NOMO-1 treated with DMSO at 0.1 percent for 48 hours (cell line): ENCODE measurements around the gene LINC00632.
"Not testable (repeated sequence)": the region's sequence is repeated elsewhere in the genome, so short reads cannot be mapped to it uniquely, and the experiment has no call there.

Experiments used
- DNase-seq: peaks from one replicate; lab custom pipeline; 2025; ENCODE audit not compliant: unreplicated experiment; lab: John Stamatoyannopoulos, UW

LINC00632 gene

DNA sequence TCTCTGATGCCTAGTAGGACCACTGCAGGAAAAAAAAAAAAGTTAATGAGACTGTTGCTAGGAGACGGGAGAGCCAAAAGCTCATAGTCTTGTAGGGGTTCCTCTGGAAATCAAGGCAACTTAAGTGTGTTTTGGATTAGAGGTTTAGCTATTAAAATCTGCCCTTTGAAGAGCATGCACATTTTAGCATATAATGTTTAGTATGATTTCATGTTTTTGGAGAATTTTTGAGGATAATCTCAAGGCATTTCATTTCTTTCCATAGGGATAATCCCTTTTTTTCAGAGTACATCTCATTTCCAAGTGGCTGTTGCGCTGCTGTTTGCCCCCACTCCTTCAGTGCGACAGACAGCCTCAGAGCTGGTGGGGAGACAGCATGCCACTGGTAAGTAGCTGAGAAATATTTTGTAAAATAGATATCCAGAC is at the start of gene LINC00632:
LINC00632 (plus strand) TSS at position 339 of the 426 bp plus-strand sequence.
- no peak for DNase-seq

- no peak for DNase-seq
Measured at GRCh38 chrX:140661643-140662042, 47.9 kb upstream of the LINC00632 start.

- peak; percentile 6 for DNase-seq
Measured at GRCh38 chrX:140664939-140665338, 44.6 kb upstream of the LINC00632 start.

- DNase-seq: no peak
Measured at GRCh38 chrX:140672840-140673731, 36.5 kb upstream of the LINC00632 start.

DNA sequence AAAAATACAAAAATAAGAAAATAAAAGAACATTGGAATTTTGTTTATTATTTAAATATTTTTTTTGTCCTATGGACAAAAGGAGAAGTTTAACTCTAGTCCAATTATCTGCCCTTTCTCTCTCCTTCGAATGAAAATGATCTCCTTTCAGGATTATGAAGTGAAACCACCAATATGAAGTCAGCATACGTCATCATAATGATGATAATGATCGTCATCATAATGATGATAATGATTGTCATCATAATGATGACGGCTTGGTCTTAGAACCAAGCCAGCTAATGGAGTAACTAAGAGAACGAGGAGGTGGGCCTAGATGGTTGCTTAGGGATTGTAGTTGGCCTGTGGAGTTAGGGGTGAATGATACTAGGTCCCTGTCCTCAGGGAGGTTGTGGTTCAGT is 21.9 kb upstream of the LINC00632 start:
- no peak for DNase-seq

- DNase-seq: not testable (repeated sequence)
Measured at GRCh38 chrX:140691596-140691995, 18.0 kb upstream of the LINC00632 start.

- DNase-seq: no peak
Measured at GRCh38 chrX:140697618-140698017, 11.9 kb upstream of the LINC00632 start.

DNA sequence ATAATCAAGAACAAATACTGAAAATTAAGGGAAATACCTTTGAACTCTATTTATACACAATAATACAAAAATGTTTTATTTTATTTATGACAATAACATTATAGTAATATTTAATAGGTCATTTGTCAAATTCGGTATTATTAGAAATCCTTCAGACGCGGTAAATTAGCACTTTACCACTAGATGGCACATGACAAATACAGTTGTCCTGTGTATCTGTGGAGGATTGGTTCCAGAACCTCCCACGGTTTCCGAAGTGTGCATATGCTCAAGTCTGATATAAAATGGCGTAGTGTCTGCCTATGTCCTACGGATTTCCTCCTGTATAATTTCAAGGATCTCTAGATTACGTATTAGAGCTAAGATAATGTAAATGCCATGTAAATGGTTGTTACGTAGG is 8.1 kb upstream of the LINC00632 start:
- DNase-seq: no peak

DNA sequence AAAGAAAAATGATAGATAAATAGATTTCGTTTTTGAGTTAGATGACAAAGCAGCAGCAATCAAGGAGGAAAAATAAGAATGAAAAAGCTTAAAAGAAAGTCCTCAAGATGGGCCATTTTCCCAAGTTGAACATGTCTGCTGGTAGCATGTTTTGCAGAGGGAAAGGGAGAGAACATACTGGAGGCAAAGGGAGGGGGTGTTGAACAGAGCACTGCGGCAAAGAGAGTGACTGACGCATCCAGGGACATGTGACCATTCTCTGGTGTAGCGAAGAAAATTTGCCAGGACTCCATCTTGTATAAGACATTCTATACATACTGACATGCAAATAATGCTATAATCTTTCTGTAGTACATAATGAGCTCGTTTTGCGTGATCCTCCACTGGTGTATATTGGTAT is 1.2 kb downstream of the LINC00632 start:
- DNase-seq: no peak

- DNase-seq: no peak
Measured at GRCh38 chrX:140711894-140712293, 2.3 kb downstream of the LINC00632 start.

DNA sequence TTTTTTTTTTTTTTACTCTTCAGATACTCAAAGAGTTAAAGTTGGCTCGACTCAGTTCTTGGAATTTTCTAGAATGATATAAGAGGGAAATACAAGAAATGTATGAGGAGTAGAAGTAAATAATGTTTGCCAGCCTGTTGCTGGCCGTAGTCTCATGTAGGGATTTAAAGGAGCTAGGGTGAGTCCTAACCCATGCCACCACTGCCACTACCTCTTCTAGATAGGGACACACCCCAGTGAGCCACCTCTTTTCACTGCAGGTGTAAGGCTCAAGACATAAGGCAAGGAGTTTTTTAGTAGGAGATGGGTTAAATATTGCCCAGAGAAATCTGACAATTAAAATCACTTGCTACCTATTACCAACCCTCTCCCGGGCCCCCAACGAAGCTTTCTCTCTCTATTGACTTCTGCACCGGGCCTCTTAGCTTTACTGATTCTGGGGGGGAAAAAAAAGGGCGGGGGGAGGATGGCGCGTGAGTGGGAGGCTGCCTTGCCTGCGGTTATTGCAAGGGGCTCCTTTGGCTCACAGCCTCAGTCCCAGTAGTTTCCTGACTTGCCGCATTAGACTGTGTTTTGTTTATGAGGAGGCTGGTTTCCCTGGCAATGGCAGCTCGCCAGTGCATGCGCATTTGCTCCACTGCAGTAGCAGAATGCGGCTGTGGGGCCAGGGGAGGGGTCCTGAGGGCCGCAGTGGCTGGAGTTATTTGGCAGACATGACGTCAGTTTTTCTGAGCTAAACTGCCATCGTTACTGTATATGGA is 3.0 kb downstream of the LINC00632 start:
- no peak for DNase-seq

DNA sequence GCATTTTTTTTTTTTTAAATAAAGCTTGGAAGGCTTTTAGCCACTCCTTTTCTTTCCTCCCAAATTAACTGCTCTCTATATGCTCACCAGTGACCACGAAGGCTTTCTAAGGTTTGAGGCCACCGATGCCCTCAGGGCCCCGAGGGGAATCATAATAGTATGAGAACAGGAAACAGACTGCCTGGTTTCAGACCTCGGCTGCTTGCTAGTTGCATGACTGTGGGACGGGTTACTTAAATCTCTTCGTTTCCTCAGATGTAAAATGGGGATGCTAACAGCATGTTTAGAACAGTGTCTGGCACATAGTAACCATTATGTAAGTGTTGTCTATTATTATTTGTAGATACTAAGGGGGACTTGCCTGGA is 3.6 kb downstream of the LINC00632 start:
- DNase-seq: no peak

- no peak for DNase-seq
Measured at GRCh38 chrX:140715787-140716186, 6.2 kb downstream of the LINC00632 start.

DNA sequence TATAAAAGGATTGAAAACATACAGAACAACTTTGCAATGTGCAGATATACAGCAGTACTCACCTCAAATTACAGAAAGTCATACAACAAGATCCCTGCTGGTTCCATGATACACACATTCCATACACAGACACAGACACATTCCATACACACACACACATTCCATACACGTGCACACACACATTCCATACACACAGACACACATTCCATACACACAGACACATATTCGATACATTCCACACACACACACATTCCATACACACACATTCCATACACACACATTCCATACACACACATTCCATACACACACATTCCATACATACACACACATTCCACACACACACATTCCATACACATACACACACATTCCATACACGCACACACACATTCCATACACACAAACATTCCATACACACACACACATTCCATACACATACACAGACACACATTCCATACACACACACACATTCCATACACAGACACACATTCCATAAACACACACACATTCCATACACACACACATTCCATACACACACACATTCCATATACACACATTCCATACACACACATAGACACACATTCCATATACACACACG is 13.7 kb downstream of the LINC00632 start:
- no peak for DNase-seq

- DNase-seq: no peak
Measured at GRCh38 chrX:140724309-140724708, 14.8 kb downstream of the LINC00632 start.

DNA sequence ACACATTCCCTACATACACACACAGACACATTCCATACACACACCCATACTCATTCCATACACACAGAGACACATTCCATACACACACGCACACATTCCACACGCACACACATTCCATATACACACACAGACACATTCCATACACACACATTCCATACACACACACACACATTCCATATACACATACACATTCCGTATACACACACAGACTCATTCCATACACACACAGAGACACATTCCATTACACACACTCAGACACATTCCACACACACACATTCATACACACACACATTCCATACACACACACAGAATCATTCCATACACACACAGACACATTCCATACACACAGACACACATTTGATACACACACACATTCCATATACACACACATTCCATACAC is 15.2 kb downstream of the LINC00632 start:
- DNase-seq: no peak

- no peak for DNase-seq
Measured at GRCh38 chrX:140725500-140725899, 15.9 kb downstream of the LINC00632 start.

DNA sequence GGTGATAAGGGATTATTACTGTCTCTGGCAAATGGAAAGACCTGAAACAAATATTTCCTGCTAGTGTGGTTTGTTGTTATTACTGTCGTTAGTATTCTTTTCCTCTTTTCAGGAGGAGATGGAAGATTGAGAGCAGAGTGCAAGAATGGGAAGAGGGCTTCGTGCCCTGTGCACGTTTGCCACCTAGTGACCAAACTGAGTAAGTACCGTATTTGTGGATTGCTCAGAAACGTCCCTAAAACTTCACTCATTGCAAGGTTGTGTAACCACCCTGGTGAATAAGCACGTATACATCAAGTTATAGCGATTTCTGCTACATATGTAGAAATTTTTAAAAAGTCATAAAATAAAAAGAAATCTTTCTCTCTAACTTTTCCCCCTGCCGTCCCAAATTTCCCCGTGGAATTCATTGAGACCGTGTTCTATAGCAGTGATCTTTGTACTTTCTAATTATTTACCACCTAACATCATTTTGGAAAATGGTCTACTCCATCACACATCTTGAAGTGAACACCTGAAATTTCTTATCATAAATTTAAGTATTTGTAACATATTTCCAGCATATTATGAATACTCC is 24.3 kb downstream of the LINC00632 start:
- peak; percentile 47 for DNase-seq

DNA sequence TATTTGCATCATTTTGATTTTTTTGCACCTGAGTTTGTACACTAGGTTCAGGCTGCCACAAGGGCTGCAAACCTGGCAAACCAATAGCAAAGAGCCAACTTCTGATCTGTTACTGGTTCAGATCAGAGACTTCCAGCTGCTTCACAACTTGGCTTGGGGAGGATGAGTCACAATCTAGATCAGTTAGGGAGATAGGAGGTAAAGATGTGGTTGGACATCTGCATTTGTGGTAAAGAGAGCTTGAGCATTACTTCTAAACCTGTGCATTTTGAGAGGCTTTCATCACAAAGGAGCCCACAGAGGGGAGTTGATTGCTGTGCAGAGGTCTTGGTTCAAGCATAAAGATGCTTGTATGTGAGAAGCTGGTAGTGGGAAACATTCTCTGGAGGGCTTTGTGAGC is 34.5 kb downstream of the LINC00632 start:
- no peak for DNase-seq

GRCh38 chrX:140756941-140757340 is 47.4 kb downstream of the LINC00632 start:
- no peak for DNase-seq

DNA sequence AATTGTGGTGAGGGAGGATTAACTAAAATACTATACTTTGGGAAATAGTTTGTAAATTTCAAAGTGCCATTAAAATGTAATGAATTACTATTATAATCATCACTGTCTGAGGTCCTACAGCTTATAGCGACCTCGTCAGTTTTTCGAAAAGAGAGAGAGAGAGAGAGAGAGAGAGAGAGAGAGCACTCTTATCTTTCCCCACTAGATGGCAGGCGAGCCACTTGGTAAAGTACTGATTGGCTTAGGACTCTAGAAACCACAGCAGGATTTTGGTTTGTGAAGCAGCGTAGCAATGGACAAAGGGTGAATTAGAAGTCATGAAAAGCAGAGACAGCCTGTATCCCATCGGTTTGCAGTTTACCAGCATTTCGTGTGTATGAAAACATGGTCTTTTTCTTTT is 52.5 kb downstream of the LINC00632 start:
- peak; percentile 44 for DNase-seq
